ENCODE data around the gene ATP11B. TPM values are rescaled to one million over a fixed set of nuclear protein-coding genes. Genes with fewer than 3 reads are reported as not detected.

The ATP11B gene
- total and polyA plus RNA-seq, 2 donors (not counting 1 experiment from before 2014, with no cell fraction given) = 34.9 to 77.8 TPM

DNA sequence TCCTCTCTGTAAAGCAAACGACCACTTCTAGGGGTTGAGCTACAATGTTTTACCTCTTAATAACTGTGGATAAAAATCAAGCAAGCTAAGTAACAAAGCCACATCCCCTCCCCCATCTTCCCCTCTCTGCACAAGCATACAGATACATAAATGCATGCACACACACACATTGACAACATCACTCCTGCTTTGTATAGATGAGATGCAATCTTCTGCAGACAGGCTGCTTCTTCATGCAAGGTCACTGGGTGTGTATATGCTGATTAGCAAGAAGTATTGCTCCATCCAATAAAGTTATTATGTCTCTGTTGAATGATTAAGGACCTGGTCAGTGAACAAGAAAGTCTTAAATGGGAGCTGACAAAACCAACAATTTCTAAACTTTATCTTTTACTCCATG is 8.8 kb upstream of the ATP11B start:
- Histone ChIP-seq H4K20me1 (ENCODE audit: control insufficient read depth, extremely low read depth, insufficient read depth, low read length) (no peaks in the 10 kb centered on the region), H3K27ac (ENCODE audit: insufficient read depth, low read length) (no peak overlapping the region), H3K9ac (ENCODE audit: insufficient read depth, low read length) (no peak overlapping the region), H2AFZ (ENCODE audit: low read length) (no peak overlapping the region), H3K4me3 (replicated peaks in 1 of 4; ENCODE audit: control extremely low read depth in 1 of 4, insufficient read depth in 1 of 4, low read depth in 3 of 4, low read length in 4 of 4) (no peak overlapping the region), H3K4me1 (ENCODE audit: control insufficient read depth, extremely low read depth, insufficient read depth, low read length) (no peaks in the 10 kb centered on the region), H3K79me2 (ENCODE audit: control insufficient read depth, insufficient read depth, low read length) (no peaks in the 10 kb centered on the region), H3K36me3 (ENCODE audit: control insufficient read depth, insufficient read depth, low read length) (no peaks in the 10 kb centered on the region), H3K27me3 (ENCODE audit: control insufficient read depth, insufficient read depth, low read length) (peaks cover 5% of the 10 kb centered on the region), H3K4me2 (ENCODE audit: extremely low read depth, insufficient read depth, low read length) (no peak overlapping the region), H3K9me3 (ENCODE audit: control insufficient read depth, insufficient read depth, low read depth, low read length) (no peaks in the 10 kb centered on the region)
- no peak for DNase-seq (ENCODE audit: low read depth in 2 of 2)
- TF ChIP-seq, protein P1, sequence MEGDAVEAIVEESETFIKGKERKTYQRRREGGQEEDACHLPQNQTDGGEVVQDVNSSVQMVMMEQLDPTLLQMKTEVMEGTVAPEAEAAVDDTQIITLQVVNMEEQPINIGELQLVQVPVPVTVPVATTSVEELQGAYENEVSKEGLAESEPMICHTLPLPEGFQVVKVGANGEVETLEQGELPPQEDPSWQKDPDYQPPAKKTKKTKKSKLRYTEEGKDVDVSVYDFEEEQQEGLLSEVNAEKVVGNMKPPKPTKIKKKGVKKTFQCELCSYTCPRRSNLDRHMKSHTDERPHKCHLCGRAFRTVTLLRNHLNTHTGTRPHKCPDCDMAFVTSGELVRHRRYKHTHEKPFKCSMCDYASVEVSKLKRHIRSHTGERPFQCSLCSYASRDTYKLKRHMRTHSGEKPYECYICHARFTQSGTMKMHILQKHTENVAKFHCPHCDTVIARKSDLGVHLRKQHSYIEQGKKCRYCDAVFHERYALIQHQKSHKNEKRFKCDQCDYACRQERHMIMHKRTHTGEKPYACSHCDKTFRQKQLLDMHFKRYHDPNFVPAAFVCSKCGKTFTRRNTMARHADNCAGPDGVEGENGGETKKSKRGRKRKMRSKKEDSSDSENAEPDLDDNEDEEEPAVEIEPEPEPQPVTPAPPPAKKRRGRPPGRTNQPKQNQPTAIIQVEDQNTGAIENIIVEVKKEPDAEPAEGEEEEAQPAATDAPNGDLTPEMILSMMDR (conservative IDR thresholded peaks at IDR 0.05 in 1 of 2, IDR thresholded peaks at IDR 0.05 in 1 of 2; ENCODE audit: low read depth in 1 of 2, low read length in 2 of 2) = no peak
- no peak for TF ChIP-seq EZH2 (IDR thresholded peaks at IDR 0.05; ENCODE audit: low read length, missing control alignments)

DNA sequence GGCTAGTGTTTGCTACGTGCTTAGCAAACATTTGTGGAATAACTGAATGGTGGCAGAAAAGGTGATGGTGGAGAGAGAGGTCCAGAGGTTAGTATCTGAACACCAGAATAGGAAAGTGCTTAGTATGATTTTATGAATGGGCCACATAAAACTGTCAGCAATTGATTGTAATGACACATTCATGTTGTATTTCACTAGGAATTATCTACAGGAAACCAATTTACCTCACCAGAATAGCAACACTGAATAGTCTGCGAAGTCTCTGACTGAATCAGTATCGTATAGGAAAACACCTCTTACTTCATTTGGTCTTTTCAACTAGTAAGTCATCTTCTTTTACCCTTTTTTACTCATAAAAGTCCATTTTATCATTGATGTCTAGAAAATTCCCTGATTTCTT is 8.2 kb upstream of the ATP11B start:
- no peak overlapping the region for H2AFZ ChIP-seq (ENCODE audit: low read length)
- H3K9me3 ChIP-seq (ENCODE audit: control insufficient read depth, insufficient read depth, low read depth, low read length) = no peaks in the 10 kb centered on the region
- no peak overlapping the region for H3K9ac ChIP-seq (ENCODE audit: insufficient read depth, low read length)
- H3K4me2 ChIP-seq (ENCODE audit: extremely low read depth, insufficient read depth, low read length) = no peak overlapping the region
- peaks cover 5% of the 10 kb centered on the region for H3K27me3 ChIP-seq (ENCODE audit: control insufficient read depth, insufficient read depth, low read length)
- no peak overlapping the region for H3K4me3 ChIP-seq (replicated peaks in 1 of 4; ENCODE audit: control extremely low read depth in 1 of 4, insufficient read depth in 1 of 4, low read depth in 3 of 4, low read length in 4 of 4)
- no peak for TF ChIP-seq EZH2 (IDR thresholded peaks at IDR 0.05; ENCODE audit: low read length, missing control alignments)
- TF ChIP-seq, protein P1 (conservative IDR thresholded peaks at IDR 0.05 in 1 of 2, IDR thresholded peaks at IDR 0.05 in 1 of 2; ENCODE audit: low read depth in 1 of 2, low read length in 2 of 2) = no peak
- H3K36me3 ChIP-seq (ENCODE audit: control insufficient read depth, insufficient read depth, low read length) = no peaks in the 10 kb centered on the region
- no peak overlapping the region for H3K27ac ChIP-seq (ENCODE audit: insufficient read depth, low read length)
- H4K20me1 ChIP-seq (ENCODE audit: control insufficient read depth, extremely low read depth, insufficient read depth, low read length) = no peaks in the 10 kb centered on the region
- H3K79me2 ChIP-seq (ENCODE audit: control insufficient read depth, insufficient read depth, low read length) = no peaks in the 10 kb centered on the region
- no peak for DNase-seq (ENCODE audit: low read depth in 2 of 2)
- H3K4me1 ChIP-seq (ENCODE audit: control insufficient read depth, extremely low read depth, insufficient read depth, low read length) = no peaks in the 10 kb centered on the region

DNA sequence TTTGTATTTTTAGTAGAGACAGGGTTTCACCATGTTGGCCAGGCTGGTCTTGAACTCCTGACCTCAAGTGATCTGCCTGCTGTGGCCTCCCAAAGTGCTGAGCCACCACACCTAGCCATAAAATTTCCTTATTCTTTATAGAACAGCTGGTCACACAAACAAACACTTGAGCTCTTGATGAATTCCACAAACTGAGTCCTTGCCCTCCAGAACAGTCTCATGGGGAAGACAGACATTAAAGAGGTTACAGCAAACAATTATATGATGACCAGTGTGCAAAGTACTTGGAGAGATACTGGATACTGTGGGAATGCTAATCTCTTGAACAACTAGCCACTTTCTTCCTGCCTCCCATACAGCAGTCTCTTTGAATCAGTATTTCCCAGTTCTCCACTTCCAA is 7.5 kb upstream of the ATP11B start:
- no peak overlapping the region for H2AFZ ChIP-seq (ENCODE audit: low read length)
- H3K27me3 ChIP-seq (ENCODE audit: control insufficient read depth, insufficient read depth, low read length) = peaks cover 8% of the 10 kb centered on the region
- H3K36me3 ChIP-seq (ENCODE audit: control insufficient read depth, insufficient read depth, low read length) = no peaks in the 10 kb centered on the region
- H3K27ac ChIP-seq (ENCODE audit: insufficient read depth, low read length) = no peak overlapping the region
- H3K4me3 ChIP-seq (replicated peaks in 1 of 4; ENCODE audit: control extremely low read depth in 1 of 4, insufficient read depth in 1 of 4, low read depth in 3 of 4, low read length in 4 of 4) = no peak overlapping the region
- DNase-seq (ENCODE audit: low read depth in 2 of 2) = no peak
- no peaks in the 10 kb centered on the region for H3K4me1 ChIP-seq (ENCODE audit: control insufficient read depth, extremely low read depth, insufficient read depth, low read length)
- H3K79me2 ChIP-seq (ENCODE audit: control insufficient read depth, insufficient read depth, low read length) = no peaks in the 10 kb centered on the region
- H3K4me2 ChIP-seq (ENCODE audit: extremely low read depth, insufficient read depth, low read length) = no peak overlapping the region
- H3K9ac ChIP-seq (ENCODE audit: insufficient read depth, low read length) = no peak overlapping the region
- H3K9me3 ChIP-seq (ENCODE audit: control insufficient read depth, insufficient read depth, low read depth, low read length) = no peaks in the 10 kb centered on the region
- TF ChIP-seq EZH2 (IDR thresholded peaks at IDR 0.05; ENCODE audit: low read length, missing control alignments) = no peak
- TF ChIP-seq, protein P1 (conservative IDR thresholded peaks at IDR 0.05 in 1 of 2, IDR thresholded peaks at IDR 0.05 in 1 of 2; ENCODE audit: low read depth in 1 of 2, low read length in 2 of 2) = no peak
- no peaks in the 10 kb centered on the region for H4K20me1 ChIP-seq (ENCODE audit: control insufficient read depth, extremely low read depth, insufficient read depth, low read length)
